Eye (tissue), 1 donor: ENCODE measurements around the gene CUEDC1.

ENCODE experiments used
- DNase-seq: peaks from one replicate; pipeline ENCODE4 v3.0.0-alpha.2; 2015

The CUEDC1 gene

GRCh38 chr17:57892820-57893595 is 62.2 kb downstream of the CUEDC1 start:
- peak; percentile 97 for DNase-seq

GRCh38 chr17:57892146-57892819 is 62.9 kb downstream of the CUEDC1 start:
- peak; percentile 97 for DNase-seq

GRCh38 chr17:57890857-57891232 is 64.4 kb downstream of the CUEDC1 start:
- no peak for DNase-seq

- no peak for DNase-seq
Observed at GRCh38 chr17:57889892-57890856, 65.0 kb downstream of the CUEDC1 start.

- DNase-seq: no peak
Observed at GRCh38 chr17:57889252-57889651, 66.0 kb downstream of the CUEDC1 start.

GRCh38 chr17:57888311-57889216 is 66.6 kb downstream of the CUEDC1 start:
- no peak for DNase-seq

- no peak for DNase-seq
Observed at GRCh38 chr17:57887161-57887560, 68.1 kb downstream of the CUEDC1 start.

GRCh38 chr17:57886020-57886419 is 69.2 kb downstream of the CUEDC1 start:
- DNase-seq: no peak

GRCh38 chr17:57885148-57885915 is 69.9 kb downstream of the CUEDC1 start:
- no peak for DNase-seq

- peak; percentile 50 for DNase-seq
Observed at GRCh38 chr17:57881783-57882351, 73.3 kb downstream of the CUEDC1 start.

- DNase-seq: peak; percentile 87
Observed at GRCh38 chr17:57881143-57881542, 74.1 kb downstream of the CUEDC1 start.

GRCh38 chr17:57880086-57880456 is 75.1 kb downstream of the CUEDC1 start:
- no peak for DNase-seq

GRCh38 chr17:57879437-57880085 is 75.7 kb downstream of the CUEDC1 start:
- DNase-seq: no peak

- DNase-seq: no peak
Observed at GRCh38 chr17:57877803-57878377, 77.3 kb downstream of the CUEDC1 start.

- DNase-seq: no peak
Observed at GRCh38 chr17:57876866-57877237, 78.4 kb downstream of the CUEDC1 start.

GRCh38 chr17:57876023-57876865 is 79.0 kb downstream of the CUEDC1 start:
- no peak for DNase-seq

GRCh38 chr17:57875290-57876022 is 79.8 kb downstream of the CUEDC1 start:
- peak; percentile 94 for DNase-seq
